ENCODE measurements around the gene THSD1. TPM values are rescaled to one million over a fixed set of nuclear protein-coding genes. Genes with fewer than 3 reads are reported as not detected.

Gene THSD1
- total and polyA plus RNA-seq, 9 donors: 2.1 to 6.4 (median 3.5) TPM

- Histone ChIP-seq H3K27me3 (no peaks in the 10 kb centered on the region), H3K36me3 (no peaks in the 10 kb centered on the region), H3K27ac (no peak overlapping the region), H3K9me3 (no peaks in the 10 kb centered on the region), H3K4me3 (no peak overlapping the region), H3K4me1 (ENCODE audit: insufficient read depth) (no peaks in the 10 kb centered on the region)
- 91 to 93% (median 93%) methylated on average over 4 of the region's 4 CpGs for WGBS, 3 donors
- intact Hi-C loops (cut with DNase I): no loop called here
- TF ChIP-seq CTCF (IDR thresholded peaks at IDR 0.05) (no peak), POLR2A (IDR thresholded peaks at IDR 0.05) (no peak), EP300 (IDR thresholded peaks at IDR 0.05) (no peak)
- DNase-seq: no peak
Observed at GRCh38 chr13:52361225-52361624, 44.7 kb downstream of the THSD1 start.

- no peak for DNase-seq
- TF ChIP-seq CTCF (IDR thresholded peaks at IDR 0.05) (no peak), EP300 (IDR thresholded peaks at IDR 0.05) (no peak), POLR2A (IDR thresholded peaks at IDR 0.05) (no peak)
- 4 to 8% (median 5%) methylated on average over 4 of the region's 4 CpGs for WGBS, 3 donors
- H3K4me3 ChIP-seq: no peak overlapping the region
- no peaks in the 10 kb centered on the region for H3K9me3 ChIP-seq
- H3K36me3 ChIP-seq: no peaks in the 10 kb centered on the region
- H3K27me3 ChIP-seq: no peaks in the 10 kb centered on the region
- H3K4me1 ChIP-seq (ENCODE audit: insufficient read depth): no peaks in the 10 kb centered on the region
- H3K27ac ChIP-seq: no peak overlapping the region
- intact Hi-C loops (cut with DNase I): no loop called here
Observed at GRCh38 chr13:52359534-52359933, 46.4 kb downstream of the THSD1 start.

DNA sequence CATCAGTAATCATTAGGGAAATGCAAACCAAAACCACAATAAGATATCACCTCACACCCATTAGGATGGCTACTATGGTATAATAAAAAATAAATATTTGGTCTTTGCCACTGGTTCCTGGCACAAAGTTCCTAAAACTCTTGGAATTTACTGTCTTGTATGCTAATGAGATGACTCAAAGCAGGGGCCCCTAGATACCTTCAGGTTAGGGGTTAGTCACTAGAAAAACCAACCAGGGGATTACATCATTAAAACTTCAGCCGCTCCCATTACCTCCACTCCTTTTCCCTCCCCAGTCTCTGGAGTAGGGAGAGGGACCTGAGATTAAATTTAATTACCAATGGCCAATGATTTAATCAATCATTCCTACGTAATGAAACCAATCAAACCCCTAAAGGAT, 49.6 kb downstream of the THSD1 start:
- no peaks in the 10 kb centered on the region for H3K9me3 ChIP-seq
- no peak for DNase-seq
- no peak overlapping the region for H3K4me3 ChIP-seq
- no peaks in the 10 kb centered on the region for H3K36me3 ChIP-seq
- H3K27me3 ChIP-seq: no peaks in the 10 kb centered on the region
- no peak overlapping the region for H3K27ac ChIP-seq
- intact Hi-C loops (cut with DNase I): no loop called here
- 91 to 94% (median 93%) methylated on average over 2 of the region's 2 CpGs for WGBS, 3 donors
- no peak for TF ChIP-seq POLR2A (IDR thresholded peaks at IDR 0.05)
- TF ChIP-seq CTCF (IDR thresholded peaks at IDR 0.05): no peak
- TF ChIP-seq EP300 (IDR thresholded peaks at IDR 0.05): no peak
- no peaks in the 10 kb centered on the region for H3K4me1 ChIP-seq (ENCODE audit: insufficient read depth)

GRCh38 chr13:52353193-52353592, 52.8 kb downstream of the THSD1 start:
- H3K9me3 ChIP-seq: no peaks in the 10 kb centered on the region
- 27 to 58% (median 55%) methylated on average over 1 of the region's 1 CpG for WGBS, 3 donors
- no peak overlapping the region for H3K27ac ChIP-seq
- intact Hi-C loops (cut with DNase I): no loop called here
- H3K4me1 ChIP-seq (ENCODE audit: insufficient read depth): no peaks in the 10 kb centered on the region
- no peaks in the 10 kb centered on the region for H3K36me3 ChIP-seq
- no peaks in the 10 kb centered on the region for H3K27me3 ChIP-seq
- DNase-seq: no peak
- no peak overlapping the region for H3K4me3 ChIP-seq
- TF ChIP-seq CTCF (IDR thresholded peaks at IDR 0.05): no peak
- no peak for TF ChIP-seq POLR2A (IDR thresholded peaks at IDR 0.05)
- no peak for TF ChIP-seq EP300 (IDR thresholded peaks at IDR 0.05)

Measured in ovary (tissue), 9 donors.